ENCODE measurements around the gene STARD10. TPM values are rescaled to one million over a fixed set of nuclear protein-coding genes. Genes with fewer than 3 reads are reported as not detected.
"Not testable (repeated sequence)": the region's sequence is repeated elsewhere in the genome, so short reads cannot be mapped to it uniquely, and the experiment has no call there.

STARD10 gene
- total RNA-seq, 2 experiments from 2014 or later = 6.2 to 6.4 TPM

DNA sequence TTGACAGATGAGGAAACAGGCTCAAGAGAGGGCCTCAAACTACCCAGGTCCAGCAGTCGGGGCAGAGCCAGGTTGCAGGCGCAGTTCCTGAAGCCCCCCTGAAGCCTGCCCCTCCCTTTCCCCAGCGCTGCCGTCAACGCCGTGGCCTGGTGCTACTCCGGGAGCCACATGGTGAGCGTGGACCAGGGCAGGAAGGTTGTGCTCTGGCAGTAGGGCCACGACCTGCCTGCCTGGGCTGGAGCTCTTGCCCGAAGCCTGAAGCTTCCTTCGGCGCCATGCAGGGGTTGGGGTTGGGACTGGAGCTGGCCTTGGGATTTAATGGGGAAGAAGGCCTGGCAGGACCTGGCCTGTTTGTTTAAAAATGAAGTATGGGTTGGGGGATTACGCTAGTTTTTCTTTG, 35.3 kb upstream of the STARD10 start:
- no peak overlapping the region for H3K27ac Mint-ChIP-seq

DNA sequence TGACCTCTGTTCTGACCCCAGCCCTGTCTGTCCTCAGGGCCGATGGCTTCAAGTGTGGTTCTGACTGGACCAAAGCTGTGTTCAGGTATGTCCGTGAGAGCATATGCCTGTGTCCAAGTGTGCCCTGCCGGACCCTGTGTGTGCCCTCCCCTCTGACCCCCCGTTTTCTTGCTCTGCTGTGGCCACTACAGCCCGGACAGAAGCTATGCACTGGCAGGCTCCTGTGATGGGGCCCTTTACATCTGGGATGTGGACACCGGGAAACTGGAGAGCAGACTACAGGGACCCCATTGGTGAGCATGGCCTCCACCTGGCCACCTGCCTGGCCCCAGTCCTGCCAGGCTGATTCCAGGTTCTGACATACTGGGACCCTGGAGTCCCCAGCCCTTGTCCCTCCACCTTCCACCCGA, 34.9 kb upstream of the STARD10 start:
- H3K9me3 Mint-ChIP-seq = no peaks in the 10 kb centered on the region
- no peak overlapping the region for H3K4me3 Mint-ChIP-seq
- DNase-seq = no peak
- H3K4me1 Mint-ChIP-seq = peaks cover 2% of the 10 kb centered on the region
- no peaks in the 10 kb centered on the region for H3K27me3 Mint-ChIP-seq
- peaks cover 2% of the 10 kb centered on the region for H3K36me3 Mint-ChIP-seq
- H3K27ac Mint-ChIP-seq = no peak overlapping the region

More for the DNA sequence above, 35.3 kb upstream of the STARD10 start:
- Mint-ChIP-seq H3K36me3 (peaks cover 1% of the 10 kb centered on the region), H3K9me3 (no peaks in the 10 kb centered on the region), H3K4me3 (no peak overlapping the region), H3K4me1 (peaks cover 2% of the 10 kb centered on the region), H3K27me3 (no peaks in the 10 kb centered on the region)
- no peak for DNase-seq

DNA sequence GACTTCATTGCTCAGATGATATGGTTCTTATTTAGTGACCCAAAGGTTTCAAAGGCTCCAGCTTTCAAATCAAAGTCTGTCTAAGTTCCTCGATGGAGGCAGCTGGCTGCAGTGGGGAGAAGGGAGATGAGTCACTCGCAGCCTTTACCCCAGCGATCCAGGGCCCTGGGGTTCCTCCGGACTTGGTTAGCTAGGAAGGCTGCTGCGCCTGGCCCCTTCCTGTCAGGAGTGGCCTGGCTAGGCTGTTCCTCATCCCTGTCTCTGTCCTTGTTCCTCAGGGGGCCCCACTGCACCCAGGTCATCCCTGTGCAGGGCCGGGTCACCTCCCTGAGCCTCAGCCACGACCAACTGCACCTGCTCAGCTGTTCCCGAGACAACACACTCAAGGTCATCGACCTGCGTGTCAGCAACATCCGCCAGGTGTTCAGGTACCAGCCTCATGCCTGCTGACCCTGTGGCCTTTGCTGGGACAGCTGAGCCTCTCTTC, 34.3 kb upstream of the STARD10 start:
- H3K4me1 Mint-ChIP-seq = peaks cover 2% of the 10 kb centered on the region
- peak overlapping the region; percentile 63 for H3K27ac Mint-ChIP-seq
- no peak for DNase-seq
- H3K9me3 Mint-ChIP-seq = no peaks in the 10 kb centered on the region
- H3K36me3 Mint-ChIP-seq = peaks cover 5% of the 10 kb centered on the region
- no peaks in the 10 kb centered on the region for H3K27me3 Mint-ChIP-seq
- H3K4me3 Mint-ChIP-seq = no peak overlapping the region

DNA sequence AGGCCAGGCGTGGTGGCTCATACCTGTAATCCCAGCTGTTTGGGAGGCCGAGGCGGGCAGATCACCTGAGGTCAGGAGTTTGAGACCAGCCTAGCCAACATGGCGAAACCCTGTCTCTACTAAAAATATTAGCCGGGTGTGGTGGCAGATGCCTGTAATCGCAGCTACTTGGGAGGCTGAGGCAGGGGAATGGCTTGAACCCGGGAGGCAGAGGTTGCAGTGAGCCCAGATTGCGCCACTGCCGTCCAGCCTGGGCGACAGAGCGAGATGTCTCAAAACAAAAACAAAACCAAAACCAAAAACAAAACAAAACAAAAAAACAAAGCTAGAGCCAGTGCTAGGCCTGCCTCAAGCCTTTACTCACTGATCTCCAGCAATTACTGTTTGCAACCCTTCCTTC, 33.8 kb upstream of the STARD10 start:
- not testable (repeated sequence) for H3K27me3 Mint-ChIP-seq, H3K36me3 Mint-ChIP-seq, DNase-seq, H3K4me1 Mint-ChIP-seq, H3K9me3 Mint-ChIP-seq, H3K4me3 Mint-ChIP-seq
- H3K27ac Mint-ChIP-seq = peak overlapping the region; percentile 54

DNA sequence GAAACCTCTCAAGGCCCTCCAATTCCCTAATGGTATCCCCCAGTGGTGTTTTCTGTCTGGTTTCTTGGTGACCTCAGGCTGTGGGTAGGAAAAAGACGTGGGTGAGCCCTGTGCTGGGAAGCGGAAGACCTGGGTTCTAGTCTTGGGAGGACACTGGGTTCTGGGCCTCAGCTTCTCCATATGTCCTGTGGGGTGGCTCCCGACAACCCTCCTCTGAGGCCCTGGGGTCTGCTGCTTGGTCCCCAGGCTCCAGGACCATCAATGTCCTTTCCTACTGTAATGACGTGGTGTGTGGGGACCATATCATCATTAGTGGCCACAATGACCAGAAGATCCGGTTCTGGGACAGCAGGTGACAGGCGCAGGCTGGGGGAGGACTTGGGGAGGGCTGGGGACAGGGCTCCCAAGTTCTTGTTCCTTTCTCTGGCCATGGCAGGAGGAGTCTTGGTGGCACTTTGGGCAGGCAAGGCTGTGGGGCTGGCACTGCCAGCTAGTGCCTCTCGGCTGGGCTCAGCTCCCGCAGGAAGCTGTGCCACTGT, 33.2 kb upstream of the STARD10 start:
- Mint-ChIP-seq H3K27ac (peak overlapping the region; percentile 56), H3K4me3 (no peak overlapping the region), H3K36me3 (peaks cover 9% of the 10 kb centered on the region), H3K27me3 (no peaks in the 10 kb centered on the region), H3K9me3 (no peaks in the 10 kb centered on the region), H3K4me1 (peaks cover 4% of the 10 kb centered on the region)
- no peak for DNase-seq

DNA sequence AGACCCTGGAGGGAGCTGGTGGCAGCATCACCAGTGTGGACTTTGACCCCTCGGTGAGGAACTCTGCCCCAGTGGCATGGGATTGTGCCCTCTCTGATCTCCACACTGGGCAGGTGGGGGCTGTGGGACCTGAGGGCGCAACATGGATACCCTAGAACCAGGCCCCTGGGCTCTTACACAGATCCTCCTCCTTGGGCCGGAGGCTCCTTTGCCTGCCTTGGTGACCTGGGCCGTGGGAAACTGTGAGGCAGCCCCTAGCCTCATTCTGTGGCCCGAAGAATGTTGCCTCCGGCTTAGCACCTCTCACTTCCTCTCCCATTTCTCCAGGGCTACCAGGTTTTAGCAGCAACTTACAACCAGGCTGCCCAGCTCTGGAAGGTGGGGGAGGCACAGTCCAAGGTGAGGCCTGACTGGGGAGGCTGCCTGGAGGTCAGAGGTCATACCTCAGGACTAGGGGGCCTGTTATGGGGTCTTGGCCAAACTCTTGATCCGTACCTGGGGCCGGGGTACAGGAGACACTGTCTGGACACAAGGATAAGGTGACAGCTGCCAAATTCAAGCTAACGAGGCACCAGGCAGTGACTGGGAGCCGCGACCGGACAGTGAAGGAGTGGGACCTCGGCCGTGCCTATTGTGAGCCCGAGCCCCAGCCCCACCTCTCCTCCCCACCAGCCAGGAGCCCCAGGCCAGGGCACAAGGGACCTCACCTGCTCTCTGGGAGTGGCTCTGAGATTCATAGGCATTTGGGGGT, 32.5 kb upstream of the STARD10 start:
- Mint-ChIP-seq H3K9me3 (no peaks in the 10 kb centered on the region), H3K27ac (peak overlapping the region; percentile 14), H3K27me3 (no peaks in the 10 kb centered on the region), H3K36me3 (peaks cover 9% of the 10 kb centered on the region), H3K4me3 (no peak overlapping the region), H3K4me1 (peaks cover 4% of the 10 kb centered on the region)
- DNase-seq = no peak

DNA sequence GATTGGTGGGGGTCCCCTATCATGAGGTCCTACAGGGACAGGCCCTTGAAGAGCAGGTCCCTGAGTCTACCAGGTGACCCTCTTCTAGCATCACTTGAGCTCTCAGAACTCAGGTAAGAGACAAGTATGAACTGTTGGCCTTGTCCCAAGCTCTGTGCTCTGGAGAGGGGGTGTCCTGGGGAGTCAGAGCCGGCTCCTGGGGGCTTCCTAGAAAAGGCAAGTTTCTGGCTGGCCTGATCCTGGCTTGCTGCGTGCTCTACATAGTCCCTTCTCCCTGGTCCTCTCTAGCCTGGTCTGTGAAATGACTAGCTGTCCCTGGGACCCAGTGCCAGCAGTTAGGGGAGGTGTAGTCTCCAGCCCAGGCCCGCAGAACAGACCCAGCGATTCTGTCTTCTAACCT, 31.8 kb upstream of the STARD10 start:
- Mint-ChIP-seq H3K27me3 (no peaks in the 10 kb centered on the region), H3K4me3 (no peak overlapping the region), H3K9me3 (no peaks in the 10 kb centered on the region), H3K4me1 (peaks cover 4% of the 10 kb centered on the region), H3K36me3 (peaks cover 13% of the 10 kb centered on the region), H3K27ac (peak overlapping the region; percentile 34)
- no peak for DNase-seq

DNA sequence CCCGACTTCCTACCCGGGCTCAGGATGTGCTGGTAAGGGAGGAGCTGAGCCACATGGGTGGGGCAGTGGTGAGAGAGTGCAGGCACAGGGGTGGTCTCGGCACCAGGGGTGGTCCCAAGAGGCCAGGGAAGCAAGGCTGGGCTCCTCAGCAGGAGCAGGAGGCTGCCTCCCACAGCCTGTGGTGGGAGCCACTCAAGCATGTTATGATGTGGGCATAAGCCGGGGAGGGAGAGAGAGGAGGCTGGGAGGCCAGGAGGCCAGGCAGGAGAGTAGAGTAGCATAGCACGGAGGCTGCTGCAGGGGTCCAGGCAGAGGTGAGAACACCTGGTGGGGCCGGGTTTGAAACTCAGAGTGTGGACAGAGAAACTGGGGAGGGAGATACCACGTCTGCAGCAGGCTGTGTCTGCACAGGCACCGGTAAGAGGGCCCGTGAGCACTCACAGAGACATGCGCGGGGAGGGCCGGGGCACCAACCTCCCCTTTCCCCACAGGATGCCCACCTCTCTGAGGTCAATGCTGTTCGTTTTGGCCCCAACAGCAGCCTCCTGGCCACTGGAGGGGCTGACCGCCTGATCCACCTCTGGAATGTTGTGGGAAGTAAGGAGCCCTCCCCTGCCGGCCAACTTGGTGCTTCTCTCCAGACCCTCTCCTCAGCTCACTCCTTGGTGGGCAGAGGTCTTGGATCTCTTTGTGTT, 31.1 kb upstream of the STARD10 start:
- H3K27ac Mint-ChIP-seq = peak overlapping the region; percentile 9
- H3K27me3 Mint-ChIP-seq = no peaks in the 10 kb centered on the region
- no peak for DNase-seq
- H3K4me1 Mint-ChIP-seq = peaks cover 6% of the 10 kb centered on the region
- H3K9me3 Mint-ChIP-seq = no peaks in the 10 kb centered on the region
- H3K4me3 Mint-ChIP-seq = no peak overlapping the region
- peaks cover 15% of the 10 kb centered on the region for H3K36me3 Mint-ChIP-seq

DNA sequence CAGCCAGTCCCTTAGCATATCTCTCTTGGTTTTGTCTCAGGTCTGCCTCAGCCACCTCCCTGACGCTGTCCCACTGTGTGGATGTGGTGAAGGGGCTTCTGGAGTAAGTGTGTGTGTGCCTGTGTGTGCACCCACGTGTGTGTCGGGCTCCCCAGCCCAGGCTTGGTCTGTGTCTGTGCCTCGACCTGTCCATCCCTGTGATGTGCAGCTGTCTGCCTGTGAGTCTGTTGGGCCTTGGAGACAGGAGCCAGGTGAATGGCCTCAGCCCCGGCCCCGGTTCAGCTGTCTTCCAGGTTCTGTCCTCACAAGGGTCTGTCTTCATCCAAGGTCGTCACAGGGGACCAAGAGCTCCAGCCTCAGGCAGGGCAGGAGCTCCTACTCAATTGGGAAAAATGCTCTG, 30.2 kb upstream of the STARD10 start:
- Mint-ChIP-seq H3K27ac (no peak overlapping the region), H3K4me3 (no peak overlapping the region), H3K36me3 (peaks cover 18% of the 10 kb centered on the region), H3K9me3 (no peaks in the 10 kb centered on the region), H3K27me3 (no peaks in the 10 kb centered on the region), H3K4me1 (peaks cover 6% of the 10 kb centered on the region)
- no peak for DNase-seq

DNA sequence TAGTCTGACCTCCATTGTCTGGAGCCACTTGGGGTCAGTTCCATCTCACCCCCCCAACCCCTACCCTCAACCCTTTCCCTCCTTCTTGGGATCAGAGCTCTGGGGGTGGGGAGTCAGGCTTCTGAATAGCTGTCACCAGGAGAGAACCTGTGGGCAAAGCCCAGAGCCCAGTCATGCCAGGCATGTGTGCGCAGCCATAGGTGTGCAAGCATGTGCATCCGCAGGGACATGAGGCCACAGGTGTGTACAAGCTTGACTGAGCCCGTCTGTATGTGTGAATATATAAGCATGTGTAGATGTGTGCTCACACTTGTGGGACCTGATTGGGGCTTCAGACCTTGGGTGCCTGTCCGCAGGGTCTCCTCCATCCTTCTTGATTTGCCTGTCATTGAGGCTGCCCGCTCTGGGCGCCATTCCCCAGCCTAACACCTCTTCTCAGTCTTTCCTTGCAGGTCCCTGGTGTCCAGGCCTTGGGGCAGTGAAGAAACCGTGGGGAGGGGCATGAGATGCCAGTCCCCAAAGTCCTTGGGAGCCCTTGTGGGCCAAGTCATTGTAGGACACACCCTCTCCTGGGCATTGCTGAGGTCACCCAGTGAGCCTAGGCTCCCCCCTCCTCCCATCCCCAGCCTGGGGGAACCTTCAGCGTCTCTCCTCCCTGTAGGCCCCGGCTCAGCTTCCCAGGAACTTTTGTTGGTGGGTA, 29.4 kb upstream of the STARD10 start:
- H3K27ac Mint-ChIP-seq = peak overlapping the region; percentile 47
- H3K9me3 Mint-ChIP-seq = no peaks in the 10 kb centered on the region
- peaks cover 23% of the 10 kb centered on the region for H3K36me3 Mint-ChIP-seq
- no peaks in the 10 kb centered on the region for H3K27me3 Mint-ChIP-seq
- DNase-seq = no peak
- peaks cover 6% of the 10 kb centered on the region for H3K4me1 Mint-ChIP-seq
- H3K4me3 Mint-ChIP-seq = peak overlapping the region; percentile 18

DNA sequence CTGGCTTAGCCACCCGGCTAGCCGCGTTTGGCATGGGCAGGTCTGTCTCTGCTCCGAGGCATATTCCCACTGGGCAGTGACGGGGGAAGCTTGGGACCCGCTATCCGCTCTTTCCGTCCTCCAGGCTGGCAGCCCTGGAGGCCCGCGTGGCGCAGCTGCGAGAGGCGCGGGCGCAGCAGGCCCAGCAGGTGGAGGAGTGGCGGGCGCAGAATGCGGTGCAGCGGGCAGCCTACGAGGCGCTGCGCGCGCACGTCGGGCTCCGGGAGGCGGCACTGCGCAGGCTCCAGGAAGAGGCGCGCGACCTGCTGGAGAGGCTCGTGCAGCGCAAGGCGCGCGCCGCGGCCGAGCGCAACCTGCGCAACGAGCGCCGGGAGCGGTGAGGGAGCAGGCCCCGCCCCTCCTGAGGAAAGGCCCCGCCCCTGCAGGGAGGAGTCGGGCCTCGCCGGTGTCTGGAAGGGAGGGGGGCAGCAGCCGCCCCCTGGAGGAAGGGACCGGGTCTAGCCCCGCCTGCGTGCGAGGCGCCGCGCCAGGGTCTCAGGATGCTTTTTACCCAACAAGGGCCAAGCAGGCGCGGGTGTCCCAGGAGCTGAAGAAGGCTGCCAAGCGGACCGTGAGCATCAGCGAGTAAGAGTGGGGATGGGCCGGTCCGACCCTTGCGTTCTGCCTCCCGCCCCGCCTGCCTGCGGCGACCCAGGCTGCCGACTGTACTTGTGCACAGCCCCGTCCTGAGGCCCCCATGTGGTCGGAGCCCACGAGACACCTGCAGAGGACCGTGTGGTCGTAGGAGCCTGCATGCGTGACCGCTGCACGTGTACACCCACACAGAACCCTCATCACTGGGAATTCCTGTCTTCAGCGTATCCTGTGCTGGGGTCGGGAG, 28.3 kb upstream of the STARD10 start:
- Mint-ChIP-seq H3K4me3 (peak overlapping the region; percentile 80), H3K9me3 (no peaks in the 10 kb centered on the region), H3K27ac (peak overlapping the region; percentile 86), H3K27me3 (no peaks in the 10 kb centered on the region), H3K36me3 (peaks cover 29% of the 10 kb centered on the region), H3K4me1 (peaks cover 4% of the 10 kb centered on the region)
- DNase-seq = peak; percentile 86

DNA sequence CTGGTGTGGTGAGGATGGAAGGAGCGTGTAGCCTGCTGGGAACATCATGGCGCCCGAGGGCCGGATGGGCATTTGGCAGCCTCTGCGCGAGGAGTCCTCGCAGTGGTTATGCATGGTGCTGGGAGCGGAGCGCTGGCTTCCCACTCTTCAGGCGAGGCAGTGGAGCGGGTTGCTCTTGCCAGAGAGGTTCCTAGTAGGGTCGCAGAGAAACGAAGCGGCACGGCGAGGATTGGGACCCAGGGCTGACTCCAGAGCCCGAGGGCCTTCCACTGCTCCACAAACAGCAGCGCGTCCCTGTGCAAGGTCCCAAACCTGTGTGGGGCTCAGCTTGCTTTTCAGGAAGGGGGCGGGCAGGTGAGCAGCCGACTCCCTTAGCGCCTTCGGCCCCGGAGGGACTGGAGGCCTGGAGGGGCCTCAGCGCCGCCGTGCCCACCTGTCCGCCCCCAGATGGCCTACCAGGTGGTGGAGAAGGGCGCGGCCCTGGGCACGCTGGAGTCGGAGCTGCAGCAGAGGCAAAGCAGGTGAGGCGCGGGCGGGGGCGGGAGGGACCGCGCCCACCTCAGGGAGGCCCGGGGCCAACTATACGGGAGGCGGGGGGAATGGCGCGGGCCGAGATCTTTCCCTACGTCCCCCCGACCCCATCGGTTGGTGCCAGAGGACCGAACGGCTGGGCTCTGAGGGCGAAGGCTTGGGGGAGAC, 27.5 kb upstream of the STARD10 start:
- H3K36me3 Mint-ChIP-seq = peaks cover 29% of the 10 kb centered on the region

DNA sequence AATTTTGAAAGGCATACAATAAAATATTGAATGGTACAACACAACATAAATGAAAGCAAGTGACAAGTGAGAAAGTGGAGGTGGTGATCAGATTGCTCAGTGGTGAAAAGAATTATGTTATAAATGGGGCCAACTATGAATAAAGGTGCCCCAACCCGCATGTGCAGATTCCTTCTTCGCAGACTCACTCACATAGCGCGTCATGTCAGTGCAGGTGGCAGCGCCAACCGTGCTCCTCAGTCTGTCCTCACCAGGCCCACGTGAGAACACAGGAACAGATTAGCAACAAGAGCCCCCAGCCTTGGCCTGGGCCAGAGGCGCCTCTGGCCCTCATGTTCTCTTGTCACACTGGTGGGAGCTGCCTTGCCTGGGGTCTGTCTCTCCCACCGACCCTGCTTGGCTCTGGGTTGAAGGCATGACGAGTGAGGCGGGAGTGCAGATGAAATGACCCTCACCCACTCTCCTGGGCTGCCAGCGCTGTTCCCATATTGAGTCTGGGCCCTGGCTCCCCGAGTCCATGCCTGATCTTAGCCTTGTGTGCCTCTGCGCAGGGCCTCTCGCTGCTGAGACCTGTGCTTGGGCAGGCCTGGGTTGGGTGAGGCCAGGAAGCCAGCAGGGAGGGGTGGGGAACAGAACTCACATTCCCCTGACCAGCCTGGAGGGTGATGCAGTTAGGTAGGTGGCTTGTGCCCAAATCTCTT, 26.7 kb upstream of the STARD10 start:
- DNase-seq = no peak
- no peaks in the 10 kb centered on the region for H3K9me3 Mint-ChIP-seq
- peaks cover 17% of the 10 kb centered on the region for H3K4me1 Mint-ChIP-seq
- H3K4me3 Mint-ChIP-seq = no peak overlapping the region
- H3K27me3 Mint-ChIP-seq = no peaks in the 10 kb centered on the region
- H3K27ac Mint-ChIP-seq = no peak overlapping the region
- H3K36me3 Mint-ChIP-seq = peaks cover 29% of the 10 kb centered on the region

More for the DNA sequence above, 27.5 kb upstream of the STARD10 start:
- Mint-ChIP-seq H3K27me3 (no peaks in the 10 kb centered on the region), H3K9me3 (no peaks in the 10 kb centered on the region), H3K4me1 (peaks cover 9% of the 10 kb centered on the region), H3K4me3 (no peak overlapping the region), H3K27ac (peak overlapping the region; percentile 29)
- DNase-seq = no peak

All from activated naive CD8-positive, alpha-beta T cell treated with anti-CD3 and anti-CD28 coated beads for 36 hours (primary cell).